Kidney epithelial cell (primary cell): ENCODE results near the gene USH1C. TPM values are rescaled to one million over a fixed set of nuclear protein-coding genes. Genes with fewer than 3 reads are reported as not detected.

ENCODE experiments used
- DNase-seq: peaks from one replicate; pipeline ENCODE4 v3.0.0-alpha.2; 2010; ENCODE audit warnings: low read depth
- H3K27me3 ChIP-seq: 2 replicates; pipeline ENCODE4 v1.6.0; 2011; ENCODE audit warnings: low read length; ENCODE audit not compliant: control insufficient read depth, insufficient read depth
- H3K36me3 ChIP-seq: 2 replicates; pipeline ENCODE4 v1.5.1; 2011; ENCODE audit warnings: low read length; ENCODE audit not compliant: control insufficient read depth, insufficient read depth
- H3K4me3 ChIP-seq: 2 replicates; pipeline ENCODE4 v1.5.1; 2011; ENCODE audit warnings: low read depth, mild to moderate bottlenecking, control low read depth, low read length
- CTCF ChIP-seq: IDR thresholded peaks from 2 replicates; pipeline ENCODE4 v1.5.1; 2011; ENCODE audit warnings: mild to moderate bottlenecking, moderate library complexity, low read length, control low read depth, inconsistent platforms; ENCODE audit not compliant: insufficient read depth, poor library complexity, severe bottlenecking
- total RNA-seq: library from RNA; depleted of rRNA; stranded (reverse); fragments of >200 nt; gene quantifications from 2 replicates; pipeline ENCODE4 v1.2.3, GENCODE V29; 2015

USH1C gene
- total RNA-seq, 1 donor from 2014 or later: 1.8 TPM

- TF ChIP-seq CTCF: no peak
- Histone ChIP-seq H3K36me3 (no peaks in the 10 kb centered on the region), H3K4me3 (no peak within 1 kb of the TSS), H3K27me3 (peaks cover 50% of the 10 kb centered on the region)
- DNase-seq: no peak
These were observed 67.7 kb downstream of the USH1C start, which contains the start of gene ABCC8 for GRCh38 chr11:17476317-17477083. TSS of gene ABCC8 (minus strand) at chr11:17476845. CDS start at chr11:17476776, 69 bp downstream.

GRCh38 chr11:17475666-17476316 lies 68.4 kb downstream of the USH1C start:
- no peak overlapping the region for H3K4me3 ChIP-seq
- no peak for TF ChIP-seq CTCF
- peaks cover 54% of the 10 kb centered on the region for H3K27me3 ChIP-seq
- DNase-seq: no peak
- no peaks in the 10 kb centered on the region for H3K36me3 ChIP-seq

GRCh38 chr11:17473071-17473744 lies 71.0 kb downstream of the USH1C start:
- Histone ChIP-seq H3K4me3 (no peak overlapping the region), H3K27me3 (peaks cover 46% of the 10 kb centered on the region), H3K36me3 (no peaks in the 10 kb centered on the region)
- no peak for DNase-seq
- TF ChIP-seq CTCF: peak; percentile 31

- Histone ChIP-seq H3K4me3 (no peak overlapping the region), H3K27me3 (peaks cover 40% of the 10 kb centered on the region)
- TF ChIP-seq CTCF: no peak
These were observed 71.7 kb downstream of the USH1C start for GRCh38 chr11:17472467-17472866.

GRCh38 chr11:17471501-17471900 lies 72.7 kb downstream of the USH1C start:
- Histone ChIP-seq H3K4me3 (no peak overlapping the region), H3K36me3 (no peaks in the 10 kb centered on the region), H3K27me3 (peaks cover 32% of the 10 kb centered on the region)
- no peak for DNase-seq
- no peak for TF ChIP-seq CTCF

More at GRCh38 chr11:17472467-17472866, 71.7 kb downstream of the USH1C start:
- DNase-seq: no peak
- no peaks in the 10 kb centered on the region for H3K36me3 ChIP-seq
